ENCODE data around the gene CSGALNACT2. TPM values are rescaled to one million over a fixed set of nuclear protein-coding genes. Genes with fewer than 3 reads are reported as not detected.

Gene CSGALNACT2
- total RNA-seq, 2 donors from 2014 or later = 51.3 to 55.2 TPM

DNA sequence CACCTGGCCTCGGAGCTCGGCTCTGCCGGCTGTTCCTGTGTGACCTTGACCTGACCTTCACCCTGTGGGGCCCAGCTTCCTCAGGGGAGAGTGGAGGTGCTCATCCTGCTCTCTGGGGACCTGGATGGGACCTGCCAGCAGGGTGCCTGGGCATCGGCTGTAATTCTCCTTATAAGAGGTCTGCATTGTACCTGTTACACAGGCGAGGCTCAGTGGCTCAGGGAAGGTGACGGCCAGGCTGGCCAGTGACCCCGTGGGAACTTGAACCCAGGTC is 32.4 kb upstream of the CSGALNACT2 start:
- no peak for DNase-seq
- H3K9me3 Mint-ChIP-seq = no peaks in the 10 kb centered on the region
- H3K27me3 Mint-ChIP-seq (ENCODE audit: low read depth) = peaks cover 21% of the 10 kb centered on the region
- ATAC-seq (replicated peaks in 1 of 2) = no peak
- peaks cover 8% of the 10 kb centered on the region for H3K4me1 Mint-ChIP-seq (ENCODE audit: low read depth)
- no peak overlapping the region for H3K4me3 Mint-ChIP-seq
- no peaks in the 10 kb centered on the region for H3K36me3 Mint-ChIP-seq (ENCODE audit: insufficient read depth in 2 of 2)
- H3K27ac Mint-ChIP-seq = no peak overlapping the region

DNA sequence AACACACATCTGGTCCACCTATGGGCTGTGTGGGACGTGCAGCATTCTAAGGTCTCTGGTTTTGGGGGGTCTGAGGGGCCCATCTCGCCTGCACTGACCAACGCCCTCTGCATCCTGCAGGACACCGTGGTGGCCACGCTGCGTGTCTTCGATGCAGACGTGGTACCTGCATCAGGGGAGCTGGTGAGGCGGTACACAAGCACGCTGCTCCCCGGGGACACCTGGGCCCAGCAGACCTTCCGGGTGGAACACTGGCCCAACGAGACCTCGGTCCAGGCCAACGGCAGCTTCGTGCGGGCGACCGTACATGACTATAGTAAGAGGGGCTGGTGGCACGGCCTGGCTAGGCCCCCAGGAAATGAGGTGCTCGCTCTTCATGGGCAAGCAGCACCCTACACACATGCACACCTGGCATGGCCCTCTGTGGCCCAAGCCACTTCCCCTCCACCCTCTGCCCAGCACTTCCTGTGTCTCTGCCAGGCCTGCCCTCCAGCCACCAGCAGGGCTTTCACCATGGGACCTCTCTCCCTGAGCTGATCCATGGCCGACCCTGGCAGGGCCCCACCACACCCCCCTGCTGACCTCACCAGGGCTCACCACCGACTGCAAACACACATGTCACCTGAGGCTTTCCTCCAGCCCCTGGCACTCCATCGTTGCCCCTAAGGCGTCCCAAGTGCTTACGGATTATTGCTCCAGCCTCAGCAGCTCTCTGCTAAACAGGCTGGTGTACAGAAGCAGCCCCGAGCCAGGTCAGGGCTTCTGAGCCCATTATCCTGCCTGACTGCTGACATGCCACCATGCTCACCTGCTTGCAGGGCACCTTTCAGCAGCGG is 31.8 kb upstream of the CSGALNACT2 start:
- Mint-ChIP-seq H3K36me3 (ENCODE audit: insufficient read depth in 2 of 2) (no peaks in the 10 kb centered on the region), H3K4me1 (ENCODE audit: low read depth) (peaks cover 8% of the 10 kb centered on the region), H3K4me3 (no peak overlapping the region), H3K9me3 (no peaks in the 10 kb centered on the region), H3K27ac (no peak overlapping the region), H3K27me3 (ENCODE audit: low read depth) (peaks cover 21% of the 10 kb centered on the region)
- ATAC-seq (replicated peaks in 1 of 2) (no peak), DNase-seq (no peak)

DNA sequence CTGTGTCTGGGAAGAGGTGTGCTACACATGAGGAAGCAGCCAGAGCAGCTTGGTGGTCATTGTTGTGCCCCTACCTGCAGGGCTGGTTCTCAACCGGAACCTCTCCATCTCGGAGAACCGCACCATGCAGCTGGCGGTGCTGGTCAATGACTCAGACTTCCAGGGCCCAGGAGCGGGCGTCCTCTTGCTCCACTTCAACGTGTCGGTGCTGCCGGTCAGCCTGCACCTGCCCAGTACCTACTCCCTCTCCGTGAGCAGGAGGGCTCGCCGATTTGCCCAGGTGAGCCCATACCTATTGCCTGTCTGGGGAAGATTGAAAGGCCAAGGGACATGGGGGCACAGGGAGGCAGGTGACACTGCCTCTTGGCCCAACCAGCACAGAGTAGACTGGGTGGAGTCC is 29.3 kb upstream of the CSGALNACT2 start:
- ATAC-seq (replicated peaks in 1 of 2) (no peak), DNase-seq (no peak)
- H3K27me3 Mint-ChIP-seq (ENCODE audit: low read depth) = peaks cover 3% of the 10 kb centered on the region
- H3K4me3 Mint-ChIP-seq = no peak overlapping the region
- H3K27ac Mint-ChIP-seq = no peak overlapping the region
- H3K36me3 Mint-ChIP-seq (ENCODE audit: insufficient read depth in 2 of 2) = no peaks in the 10 kb centered on the region
- H3K9me3 Mint-ChIP-seq = no peaks in the 10 kb centered on the region
- H3K4me1 Mint-ChIP-seq (ENCODE audit: low read depth) = peaks cover 8% of the 10 kb centered on the region

GRCh38 chr10:43109671-43110249 is 28.5 kb upstream of the CSGALNACT2 start:
- no peak overlapping the region for H3K4me3 Mint-ChIP-seq
- no peaks in the 10 kb centered on the region for H3K9me3 Mint-ChIP-seq
- DNase-seq = no peak
- H3K36me3 Mint-ChIP-seq (ENCODE audit: insufficient read depth in 2 of 2) = no peaks in the 10 kb centered on the region
- no peaks in the 10 kb centered on the region for H3K27me3 Mint-ChIP-seq (ENCODE audit: low read depth)
- no peak overlapping the region for H3K27ac Mint-ChIP-seq
- no peak for ATAC-seq (replicated peaks in 1 of 2)
- H3K4me1 Mint-ChIP-seq (ENCODE audit: low read depth) = peaks cover 8% of the 10 kb centered on the region

DNA sequence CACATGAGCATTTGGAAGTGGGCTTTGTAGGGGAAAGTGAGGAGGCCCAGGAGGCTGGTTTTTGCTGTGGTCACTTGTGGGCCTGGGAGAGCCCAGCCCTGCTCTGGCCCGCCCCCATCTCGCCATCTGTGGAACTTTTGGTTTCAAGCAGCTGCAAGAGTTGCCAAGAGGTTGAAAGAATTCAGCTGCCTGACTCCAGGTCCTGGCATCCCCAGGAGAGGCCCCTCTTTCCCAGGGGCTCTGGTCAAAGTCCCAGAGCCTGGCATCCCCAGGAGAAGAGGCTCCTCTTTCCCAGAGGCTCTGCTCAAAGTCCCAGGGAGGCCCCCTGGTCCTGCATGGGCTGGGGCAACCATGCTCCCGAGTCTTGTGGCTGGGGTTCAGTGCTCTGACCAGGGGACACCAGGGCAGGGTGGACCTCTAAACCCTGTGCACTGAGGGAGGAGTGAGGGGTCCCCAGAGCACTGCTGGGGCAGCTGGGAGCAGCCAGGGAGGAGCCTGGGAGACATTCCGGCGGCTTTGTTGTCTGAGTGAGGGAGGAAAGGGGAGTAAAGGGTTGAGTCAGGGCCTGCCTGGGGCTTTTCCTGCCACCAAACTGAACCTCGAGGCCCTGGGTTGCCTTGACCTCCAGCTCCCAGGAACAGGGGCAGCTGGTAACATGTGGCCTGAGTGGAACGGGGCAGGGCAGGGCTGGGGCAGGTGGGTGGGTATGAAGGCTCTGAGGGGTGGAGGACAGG is 27.7 kb upstream of the CSGALNACT2 start:
- no peaks in the 10 kb centered on the region for H3K27me3 Mint-ChIP-seq (ENCODE audit: low read depth)
- no peak overlapping the region for H3K4me3 Mint-ChIP-seq
- peaks cover 2% of the 10 kb centered on the region for H3K4me1 Mint-ChIP-seq (ENCODE audit: low read depth)
- no peaks in the 10 kb centered on the region for H3K9me3 Mint-ChIP-seq
- no peak overlapping the region for H3K27ac Mint-ChIP-seq
- ATAC-seq (replicated peaks in 1 of 2) (no peak), DNase-seq (no peak)
- no peaks in the 10 kb centered on the region for H3K36me3 Mint-ChIP-seq (ENCODE audit: insufficient read depth in 2 of 2)

- DNase-seq (no peak), ATAC-seq (replicated peaks in 1 of 2) (no peak)
- Mint-ChIP-seq H3K27ac (no peak overlapping the region), H3K27me3 (ENCODE audit: low read depth) (no peaks in the 10 kb centered on the region), H3K4me3 (no peak overlapping the region), H3K9me3 (no peaks in the 10 kb centered on the region), H3K36me3 (ENCODE audit: insufficient read depth in 2 of 2) (no peaks in the 10 kb centered on the region), H3K4me1 (ENCODE audit: low read depth) (no peaks in the 10 kb centered on the region)
Measured at GRCh38 chr10:43111101-43111500, 27.1 kb upstream of the CSGALNACT2 start.

DNA sequence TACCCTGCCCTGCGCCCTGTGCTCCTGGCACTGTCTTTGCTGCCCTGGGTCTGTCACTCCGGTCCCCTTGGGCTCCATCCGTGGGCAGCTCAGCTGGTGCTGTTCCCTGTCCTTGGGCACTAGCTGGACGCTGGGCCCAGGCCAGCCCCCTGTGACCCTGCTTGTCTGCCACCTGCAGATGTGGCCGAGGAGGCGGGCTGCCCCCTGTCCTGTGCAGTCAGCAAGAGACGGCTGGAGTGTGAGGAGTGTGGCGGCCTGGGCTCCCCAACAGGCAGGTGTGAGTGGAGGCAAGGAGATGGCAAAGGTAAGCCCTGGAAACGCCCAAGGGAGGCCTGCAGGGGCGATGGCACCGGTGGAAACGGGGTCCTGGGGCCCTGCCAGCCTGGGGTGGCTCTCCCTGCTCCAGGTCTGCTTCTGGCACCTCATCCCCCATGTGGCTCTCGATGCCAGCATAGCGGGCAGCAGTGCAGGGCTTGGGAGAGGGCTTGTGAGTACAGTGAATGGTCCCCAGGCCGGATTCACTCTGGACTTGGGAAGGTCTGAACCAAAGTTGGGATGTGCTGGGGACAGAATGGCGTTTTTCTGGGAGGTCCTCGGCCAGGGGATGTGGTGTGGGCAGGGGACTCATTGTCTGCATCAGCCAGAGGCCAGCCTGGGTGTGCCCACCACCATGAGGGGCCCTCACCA is 26.2 kb upstream of the CSGALNACT2 start:
- H3K4me1 Mint-ChIP-seq (ENCODE audit: low read depth) = no peaks in the 10 kb centered on the region
- H3K36me3 Mint-ChIP-seq (ENCODE audit: insufficient read depth in 2 of 2) = no peaks in the 10 kb centered on the region
- DNase-seq (no peak), ATAC-seq (replicated peaks in 1 of 2) (no peak)
- no peaks in the 10 kb centered on the region for H3K27me3 Mint-ChIP-seq (ENCODE audit: low read depth)
- no peak overlapping the region for H3K4me3 Mint-ChIP-seq
- H3K27ac Mint-ChIP-seq = no peak overlapping the region
- H3K9me3 Mint-ChIP-seq = no peaks in the 10 kb centered on the region

- no peaks in the 10 kb centered on the region for H3K36me3 Mint-ChIP-seq (ENCODE audit: insufficient read depth in 2 of 2)
- H3K27me3 Mint-ChIP-seq (ENCODE audit: low read depth) = no peaks in the 10 kb centered on the region
Measured at GRCh38 chr10:43112608-43112961, 25.7 kb upstream of the CSGALNACT2 start.

DNA sequence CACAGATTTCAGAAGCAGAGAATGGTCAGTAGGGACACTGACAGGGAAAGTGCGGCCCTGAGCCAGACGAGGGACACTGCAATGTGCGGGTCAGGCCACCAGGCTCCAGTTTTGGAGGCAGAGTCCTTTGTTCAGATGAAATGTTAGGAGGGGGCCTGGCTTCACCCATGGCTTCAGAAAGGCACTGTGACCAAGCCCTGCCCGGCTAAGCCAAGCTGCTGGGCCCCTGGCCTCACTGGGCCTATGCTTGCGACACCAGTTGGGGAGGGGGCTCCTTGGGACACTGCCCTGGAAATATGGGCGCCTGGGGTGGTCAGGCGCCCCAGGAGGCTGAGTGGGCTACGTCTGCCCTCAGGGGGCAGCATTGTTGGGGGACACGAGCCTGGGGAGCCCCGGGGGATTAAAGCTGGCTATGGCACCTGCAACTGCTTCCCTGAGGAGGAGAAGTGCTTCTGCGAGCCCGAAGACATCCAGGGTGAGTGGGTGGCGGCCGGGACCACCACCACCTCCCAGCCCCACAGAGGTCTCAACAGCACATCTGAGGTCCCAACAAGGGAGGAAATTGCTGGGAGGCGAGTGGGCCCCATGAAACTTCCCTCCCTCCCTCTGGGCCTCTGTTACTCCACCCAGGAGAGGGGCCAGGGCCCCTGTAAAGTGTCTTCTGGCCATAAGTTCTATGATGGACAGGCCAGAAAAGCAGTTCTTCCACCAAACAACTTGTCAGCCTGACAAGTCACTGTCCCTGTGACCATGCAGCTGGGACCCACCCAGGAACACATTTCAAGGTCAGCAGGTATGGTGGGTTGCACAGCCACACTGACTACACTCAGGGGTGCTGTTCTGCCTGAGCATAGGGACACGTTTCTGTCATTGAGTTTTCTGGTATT is 24.8 kb upstream of the CSGALNACT2 start:
- Mint-ChIP-seq H3K9me3 (no peaks in the 10 kb centered on the region), H3K27ac (no peak overlapping the region), H3K4me3 (no peak overlapping the region), H3K27me3 (ENCODE audit: low read depth) (no peaks in the 10 kb centered on the region), H3K4me1 (ENCODE audit: low read depth) (no peaks in the 10 kb centered on the region), H3K36me3 (ENCODE audit: insufficient read depth in 2 of 2) (no peaks in the 10 kb centered on the region)
- DNase-seq (no peak), ATAC-seq (replicated peaks in 1 of 2) (no peak)

More at GRCh38 chr10:43112608-43112961, 25.7 kb upstream of the CSGALNACT2 start:
- ATAC-seq (replicated peaks in 1 of 2) = no peak
- Mint-ChIP-seq H3K4me1 (ENCODE audit: low read depth) (no peaks in the 10 kb centered on the region), H3K9me3 (no peaks in the 10 kb centered on the region), H3K4me3 (no peak overlapping the region), H3K27ac (no peak overlapping the region)
- no peak for DNase-seq

- Mint-ChIP-seq H3K4me3 (no peak overlapping the region), H3K9me3 (no peaks in the 10 kb centered on the region), H3K27ac (no peak overlapping the region), H3K4me1 (ENCODE audit: low read depth) (no peaks in the 10 kb centered on the region), H3K36me3 (ENCODE audit: insufficient read depth in 2 of 2) (no peaks in the 10 kb centered on the region), H3K27me3 (ENCODE audit: low read depth) (no peaks in the 10 kb centered on the region)
- ATAC-seq (replicated peaks in 1 of 2) = no peak
- no peak for DNase-seq
Measured at GRCh38 chr10:43114088-43114742, 24.0 kb upstream of the CSGALNACT2 start.

DNA sequence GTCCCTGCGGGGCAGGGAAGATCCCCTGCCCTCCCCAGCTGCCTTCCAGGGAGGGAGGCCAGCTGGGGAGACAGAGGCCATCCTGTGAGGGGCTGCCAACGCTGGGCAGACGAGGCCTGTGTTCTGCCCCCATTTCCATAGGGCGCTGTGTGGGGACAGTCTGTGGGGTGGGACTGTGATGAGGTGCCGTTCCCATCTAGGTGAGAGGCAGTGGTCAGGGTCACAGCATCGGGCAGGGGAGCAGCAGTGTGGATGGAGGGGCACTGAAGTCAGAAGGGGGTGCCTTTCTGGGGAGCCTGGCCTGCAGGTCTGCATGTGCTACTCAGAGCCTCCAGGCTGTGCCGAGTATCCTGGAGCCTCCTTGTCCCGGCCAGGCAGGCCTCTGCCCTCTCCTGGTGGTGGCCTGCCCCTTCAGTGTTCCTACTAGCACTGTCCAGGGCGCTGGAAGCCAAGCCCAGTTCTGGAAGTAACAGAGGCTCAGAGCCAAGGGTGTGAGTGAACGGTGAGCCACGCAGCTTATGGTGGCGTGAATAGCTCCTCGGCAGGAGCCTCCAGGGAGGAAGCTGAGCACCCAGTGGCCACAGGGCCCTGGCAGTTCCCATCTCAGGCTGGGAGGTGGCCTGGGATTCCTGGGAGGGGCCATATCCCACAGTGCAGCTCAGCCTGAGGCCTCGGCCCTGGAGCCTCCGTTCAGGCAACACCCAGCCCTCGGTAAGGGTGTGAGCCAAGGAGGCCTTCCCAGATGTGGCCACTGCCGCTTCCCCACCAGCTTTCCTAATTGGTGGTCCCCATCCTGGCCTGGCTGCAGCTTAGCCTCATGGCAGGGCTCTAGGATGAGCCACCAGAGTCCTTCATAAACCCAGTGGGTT is 23.3 kb upstream of the CSGALNACT2 start:
- no peaks in the 10 kb centered on the region for H3K9me3 Mint-ChIP-seq
- no peak for DNase-seq

More for the DNA sequence above, 23.3 kb upstream of the CSGALNACT2 start:
- Mint-ChIP-seq H3K27me3 (ENCODE audit: low read depth) (no peaks in the 10 kb centered on the region), H3K36me3 (ENCODE audit: insufficient read depth in 2 of 2) (no peaks in the 10 kb centered on the region), H3K27ac (no peak overlapping the region), H3K4me1 (ENCODE audit: low read depth) (no peaks in the 10 kb centered on the region), H3K4me3 (no peak overlapping the region)
- no peak for ATAC-seq (replicated peaks in 1 of 2)
